GM10266 (cell line): ENCODE measurements around the gene TWIST2.

Source experiments
- DNase-seq: peaks from one replicate; pipeline ENCODE4 v3.0.0; 2012; ENCODE audit errors: extremely low spot score
- CTCF ChIP-seq: IDR thresholded peaks from 2 replicates; pipeline ENCODE4 v1.5.1; 2012; ENCODE audit warnings: mild to moderate bottlenecking, low read depth; ENCODE audit not compliant: control insufficient read depth, insufficient read depth; ENCODE audit errors: missing control alignments

The TWIST2 gene

GRCh38 chr2:238847841-238848690 is at the start of gene TWIST2:
TSS of gene TWIST2 (plus strand) at chr2:238848085. CDS start at chr2:238848216, 131 bp downstream.
- no peak for DNase-seq
- TF ChIP-seq CTCF = no peak

DNA sequence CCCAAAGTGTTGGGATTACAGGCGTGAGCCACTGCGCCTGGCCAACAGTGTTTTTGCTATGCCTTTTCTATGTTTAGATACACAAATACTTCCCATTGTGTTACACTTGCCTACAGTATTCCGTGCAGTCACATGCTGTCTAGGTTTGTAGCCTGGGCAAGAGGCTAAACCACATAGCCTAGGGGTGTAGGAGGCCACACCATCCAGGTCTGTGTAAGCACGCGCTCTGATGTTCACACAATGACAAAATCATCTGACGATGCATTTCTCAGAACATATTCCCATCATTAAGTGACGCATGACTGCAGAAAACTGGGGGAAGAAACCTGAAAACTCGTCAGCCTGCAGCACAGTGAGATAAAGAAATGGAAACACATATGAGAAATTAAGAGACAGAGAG is 46.1 kb upstream of the TWIST2 start:
- DNase-seq = no peak
- TF ChIP-seq CTCF = no peak

- DNase-seq = no peak
- no peak for TF ChIP-seq CTCF
Measured at GRCh38 chr2:238802957-238803356, 44.9 kb upstream of the TWIST2 start.

DNA sequence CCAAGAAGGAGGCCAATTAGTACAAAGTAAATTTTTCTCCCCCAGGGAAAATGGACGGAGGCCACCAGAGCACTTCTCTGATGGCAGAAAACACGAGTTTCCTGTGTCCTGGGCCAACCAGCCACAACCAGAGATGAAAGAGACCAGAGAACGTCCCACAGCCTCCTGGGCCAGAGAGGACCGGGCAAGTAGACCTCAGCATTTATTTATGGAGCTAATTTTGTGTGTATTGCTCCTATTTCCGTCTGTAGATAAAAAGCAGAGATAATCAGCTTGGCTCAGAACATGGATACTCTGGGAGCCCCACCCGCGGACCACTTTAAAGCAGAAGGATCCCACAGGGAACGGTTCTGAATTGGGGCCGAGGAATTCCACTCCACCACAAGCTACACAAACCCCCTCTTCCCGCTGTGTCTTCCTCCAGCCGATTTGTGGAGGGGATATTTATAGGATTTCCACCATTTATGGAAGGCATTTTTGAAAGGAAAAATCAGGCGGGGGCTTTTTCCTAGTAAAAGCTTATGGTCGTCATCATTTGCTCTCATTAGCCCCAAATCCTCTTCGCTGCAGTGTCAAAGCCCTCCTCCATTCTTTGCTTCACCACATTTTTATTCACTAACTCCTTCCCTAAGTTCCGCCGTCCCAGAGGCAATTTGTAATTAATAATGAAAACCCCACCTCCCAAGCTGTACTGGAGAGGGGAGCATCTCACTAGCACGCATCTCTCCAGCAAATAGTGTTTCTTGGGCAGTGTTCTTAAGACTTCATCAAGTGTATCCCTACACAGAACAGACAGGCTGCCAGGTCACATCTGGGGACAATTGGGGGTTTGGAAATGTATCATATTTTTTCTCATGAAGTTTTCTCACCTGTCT is 43.7 kb upstream of the TWIST2 start:
- DNase-seq = no peak
- no peak for TF ChIP-seq CTCF

DNA sequence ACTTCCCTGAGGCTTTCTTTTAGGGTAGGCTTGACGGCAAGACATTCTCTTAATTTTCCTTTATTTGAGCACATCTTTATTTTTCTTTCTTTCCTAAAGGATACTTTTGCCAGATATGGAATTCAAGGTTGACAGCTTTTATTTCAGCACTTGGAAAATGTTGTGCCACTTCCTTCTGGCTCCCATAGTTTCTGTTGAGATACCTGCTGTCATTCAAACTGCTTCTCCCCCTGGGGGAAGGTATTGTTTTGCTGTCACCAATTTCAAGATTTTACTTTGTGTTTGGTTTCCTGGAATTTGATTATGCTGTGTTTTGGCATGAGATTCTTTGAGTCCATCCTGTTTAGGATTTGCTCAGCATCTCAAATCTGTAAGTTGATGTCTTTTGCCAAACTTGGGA is 39.1 kb upstream of the TWIST2 start:
- TF ChIP-seq CTCF = no peak
- DNase-seq = no peak

- no peak for TF ChIP-seq CTCF
- DNase-seq = no peak
Measured at GRCh38 chr2:238810321-238810720, 37.6 kb upstream of the TWIST2 start.
